SK-N-SH (cell line): Measurements from ENCODE around the gene TC2N.

Experiments used
- EP300 ChIP-seq, 2 experiments: IDR thresholded peaks; 2 replicates each; pipeline versions ENCODE4 v1.4.0 to v1.6.1; 2012; ENCODE audit warnings: borderline replicate concordance in 1 of 2, low read depth in 1 of 2, low read length in 1 of 2
- EZH2phosphoT487 ChIP-seq: fragments of 200-600 bp; sonication (generic); IDR thresholded peaks from 2 replicates; pipeline ENCODE4 v1.6.1; 2017; ENCODE audit warnings: low read depth, mixed run types, mild to moderate bottlenecking, antibody characterized with exemption, moderate library complexity, borderline replicate concordance
- MEF2A ChIP-seq: IDR thresholded peaks from 2 replicates; pipeline ENCODE4 v1.4.0; 2012; ENCODE audit warnings: low read depth, borderline replicate concordance
- RXRA ChIP-seq: IDR thresholded peaks from 2 replicates; pipeline ENCODE4 v1.4.0; 2012; ENCODE audit warnings: low read depth, mild to moderate bottlenecking, borderline replicate concordance
- SMC3 ChIP-seq: IDR thresholded peaks from 2 replicates; pipeline ENCODE4 v1.6.1; 2012; ENCODE audit warnings: low read depth, low read length, improper control_type of control experiment
- TF ChIP-seq, protein P1 (sequence below): fragments of 200-600 bp; sonication (generic); IDR thresholded peaks from 2 replicates; pipeline ENCODE4 v1.6.1; 2017; ENCODE audit warnings: antibody characterized with exemption, mild to moderate bottlenecking, moderate library complexity

DNA sequence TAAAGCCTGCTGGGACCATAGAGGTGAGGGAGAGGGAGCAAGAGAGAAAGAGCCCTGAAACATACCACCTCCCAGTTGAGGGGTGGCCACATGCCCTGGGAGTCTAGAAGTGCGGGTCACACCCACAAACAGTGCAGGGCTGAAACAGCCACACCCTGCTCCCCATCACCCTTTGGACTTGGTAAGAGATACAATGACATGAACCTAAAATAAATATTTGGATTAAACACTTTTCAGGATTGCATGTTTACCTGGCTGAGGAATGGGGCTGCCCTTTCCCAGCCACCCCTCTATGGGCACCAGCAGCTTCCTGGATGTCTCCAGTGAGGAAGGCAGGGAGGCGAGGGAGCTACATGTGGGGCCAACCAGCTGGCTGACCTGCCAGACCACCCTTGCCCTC lies 39.0 kb upstream of the TC2N start:
- TF ChIP-seq, protein P1, sequence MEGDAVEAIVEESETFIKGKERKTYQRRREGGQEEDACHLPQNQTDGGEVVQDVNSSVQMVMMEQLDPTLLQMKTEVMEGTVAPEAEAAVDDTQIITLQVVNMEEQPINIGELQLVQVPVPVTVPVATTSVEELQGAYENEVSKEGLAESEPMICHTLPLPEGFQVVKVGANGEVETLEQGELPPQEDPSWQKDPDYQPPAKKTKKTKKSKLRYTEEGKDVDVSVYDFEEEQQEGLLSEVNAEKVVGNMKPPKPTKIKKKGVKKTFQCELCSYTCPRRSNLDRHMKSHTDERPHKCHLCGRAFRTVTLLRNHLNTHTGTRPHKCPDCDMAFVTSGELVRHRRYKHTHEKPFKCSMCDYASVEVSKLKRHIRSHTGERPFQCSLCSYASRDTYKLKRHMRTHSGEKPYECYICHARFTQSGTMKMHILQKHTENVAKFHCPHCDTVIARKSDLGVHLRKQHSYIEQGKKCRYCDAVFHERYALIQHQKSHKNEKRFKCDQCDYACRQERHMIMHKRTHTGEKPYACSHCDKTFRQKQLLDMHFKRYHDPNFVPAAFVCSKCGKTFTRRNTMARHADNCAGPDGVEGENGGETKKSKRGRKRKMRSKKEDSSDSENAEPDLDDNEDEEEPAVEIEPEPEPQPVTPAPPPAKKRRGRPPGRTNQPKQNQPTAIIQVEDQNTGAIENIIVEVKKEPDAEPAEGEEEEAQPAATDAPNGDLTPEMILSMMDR = no peak
- TF ChIP-seq EZH2phosphoT487 (no peak), SMC3 (no peak), MEF2A (no peak), RXRA (no peak), EP300 (IDR thresholded peaks at IDR 0.05; ENCODE audit: borderline replicate concordance in 1 of 2, low read depth in 1 of 2, low read length in 1 of 2) (no peak)
